Endothelial cell of umbilical vein (primary cell): ENCODE results near the gene ITGB3. TPM values are rescaled to one million over a fixed set of nuclear protein-coding genes. Genes with fewer than 3 reads are reported as not detected.
A peak's percentile ranks its signal among the peaks of the same experiment; 100 is the strongest.

Source experiments
- BruUV-seq: library from RNA; stranded (reverse); fragments of 400-500 nt; replicated peaks from 2 replicates; lab custom pipeline; 2021; lab: Mats Ljungman, UMichigan
- CTCF ChIA-PET: fragments of 300-600, 350-600 bp; sonication (Branson Sonifier 250); formaldehyde crosslinking; loops from one replicate; lab custom pipeline; 2021; ENCODE audit warnings: antibody characterized with exemption, inconsistent platforms; lab: Charles Lee
- POLR2A ChIA-PET: fragments of 300-600, 350-600 bp; sonication (Branson Sonifier 250); formaldehyde crosslinking; loops from one replicate; lab custom pipeline; 2021; ENCODE audit warnings: antibody characterized with exemption, inconsistent platforms; lab: Charles Lee
- DNase-seq: peaks from one replicate; pipeline ENCODE4 v3.0.0-alpha.2; 2011; ENCODE audit warnings: low read depth, low spot score
- FAIRE-seq: peaks from 2 replicates; lab custom pipeline; 2011; peaks lifted over from hg19 to GRCh38; lab: Jason Lieb, UNC
- H2AFZ ChIP-seq: 2 replicates; pipeline ENCODE4 v1.6.0; 2012; ENCODE audit warnings: low read depth, low read length, control low read depth, inconsistent platforms
- H3K27ac ChIP-seq: 2 replicates; pipeline ENCODE4 v1.5.1; 2011; ENCODE audit warnings: low read depth, mild to moderate bottlenecking, control low read depth, low read length, moderate library complexity; ENCODE audit not compliant: insufficient read depth
- H3K27me3 ChIP-seq, 2 experiments: 2 replicates each; pipeline versions ENCODE4 v1.6.0 to v1.6.1; 2011; ENCODE audit warnings: low read length in 2 of 2, mixed read lengths in 1 of 2; ENCODE audit not compliant: control insufficient read depth in 2 of 2, insufficient read depth in 2 of 2
- H3K36me3 ChIP-seq, 2 experiments: 2 replicates in 1 of 2; 3 replicates in 1 of 2; pipeline ENCODE4 v1.5.1; 2011; ENCODE audit warnings: low read length in 2 of 2, mild to moderate bottlenecking in 1 of 2, moderate library complexity in 1 of 2; ENCODE audit not compliant: control insufficient read depth in 2 of 2, insufficient read depth in 2 of 2; ENCODE audit errors: extremely low read depth in 1 of 2
- H3K4me1 ChIP-seq: 3 replicates; pipeline ENCODE4 v1.5.1; 2011; ENCODE audit warnings: mild to moderate bottlenecking, low read length; ENCODE audit not compliant: control insufficient read depth, insufficient read depth; ENCODE audit errors: extremely low read depth
- H3K4me2 ChIP-seq: 2 replicates; pipeline ENCODE4 v1.6.1; 2011; ENCODE audit warnings: low read length, control low read depth, mixed read lengths; ENCODE audit not compliant: insufficient read depth
- H3K4me3 ChIP-seq, 3 experiments: fragments of 200-600 bp in 1 of 3; sonication (generic), shearing (Covaris generic) in 1 of 3; replicated peaks in 1 of 3; 2 replicates each; pipeline ENCODE4 v1.5.1; 2011 to 2016; ENCODE audit warnings: control low read depth in 3 of 3, low read length in 3 of 3, mild to moderate bottlenecking in 2 of 3, inconsistent platforms in 1 of 3, low read depth in 1 of 3, moderate library complexity in 1 of 3; ENCODE audit not compliant: insufficient read depth in 1 of 3
- H3K79me2 ChIP-seq: 2 replicates; pipeline ENCODE4 v1.6.0; 2012; ENCODE audit warnings: low read length, inconsistent platforms; ENCODE audit not compliant: control insufficient read depth, insufficient read depth
- H3K9ac ChIP-seq: replicated peaks from 2 replicates; pipeline ENCODE3; 2011; ENCODE audit warnings: low read length, control low read depth; ENCODE audit not compliant: insufficient read depth; ENCODE audit errors: extremely low read depth
- H3K9me1 ChIP-seq: replicated peaks from 3 replicates; pipeline ENCODE4 v1.6.0; 2011; ENCODE audit warnings: mild to moderate bottlenecking, low read length; ENCODE audit not compliant: control insufficient read depth, insufficient read depth; ENCODE audit errors: extremely low read depth
- H3K9me3 ChIP-seq: replicated peaks from 2 replicates; pipeline ENCODE4 v1.5.1; 2012; ENCODE audit warnings: low read length, inconsistent platforms; ENCODE audit not compliant: control insufficient read depth, insufficient read depth
- H4K20me1 ChIP-seq: replicated peaks from 2 replicates; pipeline ENCODE3; 2011; ENCODE audit warnings: mild to moderate bottlenecking, low read length; ENCODE audit not compliant: control insufficient read depth, insufficient read depth; ENCODE audit errors: extremely low read depth
- EZH2 ChIP-seq: IDR thresholded peaks from 2 replicates; pipeline ENCODE4 v1.6.1; 2012; ENCODE audit warnings: borderline replicate concordance, low read depth, mild to moderate bottlenecking, moderate library complexity, low read length, inconsistent platforms; ENCODE audit not compliant: severe bottlenecking
- FOS ChIP-seq: IDR thresholded peaks from 2 replicates; pipeline ENCODE4 v1.6.1; 2011; ENCODE audit warnings: mild to moderate bottlenecking, low read length, moderate library complexity, borderline replicate concordance; ENCODE audit not compliant: insufficient read depth
- GATA2 ChIP-seq: IDR thresholded peaks from 2 replicates; pipeline ENCODE4 v1.7.0; 2011; ENCODE audit warnings: low read depth, mild to moderate bottlenecking, moderate library complexity, mixed read lengths, low read length; ENCODE audit not compliant: insufficient read length, insufficient read depth
- JUN ChIP-seq: IDR thresholded peaks from 2 replicates; pipeline ENCODE4 v1.6.1; 2011; ENCODE audit warnings: borderline replicate concordance, low read depth; ENCODE audit not compliant: insufficient read length, insufficient read depth
- MYC ChIP-seq: IDR thresholded peaks from one replicate; pipeline ENCODE4 v1.6.1; 2011; ENCODE audit warnings: mild to moderate bottlenecking, low read depth, low read length
- POLR2A ChIP-seq: IDR thresholded peaks from 2 replicates; pipeline ENCODE4 v1.6.1; 2012; ENCODE audit warnings: low read depth, mild to moderate bottlenecking, control low read depth, low read length
- POLR2AphosphoS5 ChIP-seq: IDR thresholded peaks from 2 replicates; pipeline ENCODE4 v1.6.1; 2012; ENCODE audit warnings: low read depth, mild to moderate bottlenecking, control low read depth, low read length, moderate library complexity; ENCODE audit not compliant: insufficient read depth
- dilution Hi-C: fragments of 300-500 bp; cut with MboI; formaldehyde crosslinking; loops from one replicate; pipeline ENCODE4 v1.15.0; 2019; ENCODE audit warnings: low sequenced_read_pairs; ENCODE audit not compliant: extremely low pct_ligation_motif_present
- intact Hi-C: fragments of 100-400 bp; cut with micrococcal nuclease; formaldehyde crosslinking; loops from one replicate; pipeline ENCODE4 v1.10.0; 2022
- polyA plus RNA-seq, 4 experiments: library from polyadenylated mRNA; depleted of rRNA in 3 of 4; stranded (reverse) in 3 of 4; unstranded in 1 of 4; fragments of >200 nt; gene quantifications; 2 replicates each; pipeline versions ENCODE4 v1.2.1 to v1.2.3, GENCODE V29; 2011 to 2012; ENCODE audit warnings: missing spikeins in 1 of 4
- total RNA-seq: library from RNA; stranded (reverse); gene quantifications from 2 replicates; pipeline ENCODE4 v1.2.3, GENCODE V29; 2021
- TF ChIP-seq, protein P1 (sequence below), 2 donors: IDR thresholded peaks; 1 replicate in 1 of 2; 2 replicates in 1 of 2; pipeline ENCODE4 v1.5.1; 2011; ENCODE audit warnings: low read length in 2 of 2, mild to moderate bottlenecking in 2 of 2, moderate library complexity in 2 of 2, control low read depth in 1 of 2, inconsistent platforms in 1 of 2, low read depth in 1 of 2; ENCODE audit not compliant: insufficient read depth in 1 of 2; ENCODE audit errors: extremely low read depth in 1 of 2
- TF ChIP-seq, protein P2 (sequence below): IDR thresholded peaks from 2 replicates; pipeline ENCODE4 v1.6.1; 2011; ENCODE audit not compliant: insufficient read depth, insufficient read length

ITGB3 gene
- total and polyA plus RNA-seq, 2 donors (not counting 3 experiments of a cell fraction or from before 2014, with no cell fraction given): 55.8 to 60.0 TPM

DNA sequence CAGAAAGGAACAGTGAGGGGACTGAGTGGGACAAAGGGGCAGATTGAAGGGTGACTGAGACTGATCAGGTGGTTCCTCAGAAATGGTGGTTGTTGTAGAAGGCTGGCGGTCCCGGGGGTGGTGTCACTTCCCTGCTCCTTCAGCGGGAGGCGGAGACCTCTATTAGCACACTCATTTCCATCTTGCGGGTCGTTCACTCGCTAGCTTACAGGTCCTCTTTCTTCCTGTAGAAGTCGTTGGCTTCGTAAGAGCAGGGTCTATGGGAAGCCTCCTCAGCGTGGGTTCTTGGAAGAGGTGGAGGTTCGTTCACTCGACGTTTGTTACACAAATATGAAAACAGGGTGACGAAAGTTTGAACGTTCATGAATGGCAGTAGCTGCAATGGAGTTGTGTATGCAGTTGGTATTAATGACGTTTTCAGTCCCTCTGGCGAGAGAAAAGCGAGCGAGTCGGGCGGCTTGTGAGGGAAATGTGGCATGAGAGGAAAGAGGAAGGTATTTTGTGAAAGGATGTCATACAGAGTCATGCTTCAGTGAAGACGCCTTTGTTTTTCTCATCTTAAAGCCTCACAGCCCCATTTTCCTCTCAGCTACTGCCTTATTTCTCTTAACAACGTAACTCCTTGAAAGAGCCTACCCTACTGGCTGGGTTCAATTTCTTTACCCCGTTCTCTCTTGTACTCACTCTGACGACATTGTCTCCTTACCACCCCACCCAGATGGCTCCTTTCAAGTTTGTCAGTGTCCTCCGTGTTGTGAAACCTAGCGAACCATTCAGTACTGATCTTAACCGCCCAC, 70.8 kb downstream of the ITGB3 start:
- Histone ChIP-seq H3K9ac (peak overlapping the region; percentile 77), H3K27me3 (no peaks in the 10 kb centered on the region), H4K20me1 (no peaks in the 10 kb centered on the region), H3K36me3 (no peaks in the 10 kb centered on the region), H3K4me2 (peak overlapping the region; percentile 74), H3K9me1 (no peaks in the 10 kb centered on the region), H3K4me3 (peak overlapping the region; percentile 31 to 73 (median 52)), H3K9me3 (no peaks in the 10 kb centered on the region), H3K27ac (peak overlapping the region; percentile 53), H3K4me1 (peaks cover 15% of the 10 kb centered on the region), H2AFZ (peak overlapping the region; percentile 73), H3K79me2 (no peaks in the 10 kb centered on the region)
- ChIA-PET CTCF (interaction anchor here (1.1 to 2.7 kb wide), 6 partner anchors 9 to 291 kb away, joined by 4 to 14 read pairs (median 6); no protein-coding TSS in a partner anchor), POLR2A (interaction anchor here (1.4 kb wide), 1 partner anchor 9 kb away, joined by 5 read pairs; no protein-coding TSS in a partner anchor)
- DNase-seq: peak; percentile 87
- FAIRE-seq: peak; percentile 79
- dilution Hi-C loops (no loop called here), intact Hi-C loops (loop anchor here (5.0 kb wide), 1 partner anchor 293 kb away; no protein-coding TSS in a partner anchor)
- TF ChIP-seq, protein P1, sequence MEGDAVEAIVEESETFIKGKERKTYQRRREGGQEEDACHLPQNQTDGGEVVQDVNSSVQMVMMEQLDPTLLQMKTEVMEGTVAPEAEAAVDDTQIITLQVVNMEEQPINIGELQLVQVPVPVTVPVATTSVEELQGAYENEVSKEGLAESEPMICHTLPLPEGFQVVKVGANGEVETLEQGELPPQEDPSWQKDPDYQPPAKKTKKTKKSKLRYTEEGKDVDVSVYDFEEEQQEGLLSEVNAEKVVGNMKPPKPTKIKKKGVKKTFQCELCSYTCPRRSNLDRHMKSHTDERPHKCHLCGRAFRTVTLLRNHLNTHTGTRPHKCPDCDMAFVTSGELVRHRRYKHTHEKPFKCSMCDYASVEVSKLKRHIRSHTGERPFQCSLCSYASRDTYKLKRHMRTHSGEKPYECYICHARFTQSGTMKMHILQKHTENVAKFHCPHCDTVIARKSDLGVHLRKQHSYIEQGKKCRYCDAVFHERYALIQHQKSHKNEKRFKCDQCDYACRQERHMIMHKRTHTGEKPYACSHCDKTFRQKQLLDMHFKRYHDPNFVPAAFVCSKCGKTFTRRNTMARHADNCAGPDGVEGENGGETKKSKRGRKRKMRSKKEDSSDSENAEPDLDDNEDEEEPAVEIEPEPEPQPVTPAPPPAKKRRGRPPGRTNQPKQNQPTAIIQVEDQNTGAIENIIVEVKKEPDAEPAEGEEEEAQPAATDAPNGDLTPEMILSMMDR (IDR thresholded peaks at IDR 0.05; ENCODE audit: extremely low read depth in 1 of 2, insufficient read depth in 1 of 2, low read depth in 1 of 2, low read length in 2 of 2): no peak
- TF ChIP-seq POLR2A: peak; percentile 83
- TSS peak; percentile 97 for BruUV-seq

GRCh38 chr17:47325176-47325575, 71.5 kb downstream of the ITGB3 start:
- no peak for FAIRE-seq
- dilution Hi-C loops (no loop called here), intact Hi-C loops (no loop called here)
- no TSS peak for BruUV-seq
- Histone ChIP-seq H3K27me3 (no peaks in the 10 kb centered on the region), H3K27ac (no peak overlapping the region), H3K9ac (no peak overlapping the region), H3K79me2 (no peaks in the 10 kb centered on the region), H3K9me1 (no peaks in the 10 kb centered on the region), H3K4me2 (no peak overlapping the region), H4K20me1 (no peaks in the 10 kb centered on the region), H3K4me3 (no peak overlapping the region), H2AFZ (no peak overlapping the region), H3K9me3 (no peaks in the 10 kb centered on the region), H3K4me1 (peaks cover 11% of the 10 kb centered on the region), H3K36me3 (no peaks in the 10 kb centered on the region)
- no peak for DNase-seq
- TF ChIP-seq, protein P2, sequence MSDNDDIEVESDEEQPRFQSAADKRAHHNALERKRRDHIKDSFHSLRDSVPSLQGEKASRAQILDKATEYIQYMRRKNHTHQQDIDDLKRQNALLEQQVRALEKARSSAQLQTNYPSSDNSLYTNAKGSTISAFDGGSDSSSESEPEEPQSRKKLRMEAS: no peak
- TF ChIP-seq FOS (no peak), POLR2AphosphoS5 (no peak), EZH2 (no peak), POLR2A (no peak), JUN (no peak), MYC (no peak), GATA2 (no peak)
- TF ChIP-seq, protein P1 (IDR thresholded peaks at IDR 0.05; ENCODE audit: extremely low read depth in 1 of 2, insufficient read depth in 1 of 2, low read depth in 1 of 2, low read length in 2 of 2): no peak
- ChIA-PET POLR2A (no interaction called here), CTCF (interaction anchor here (1.8 to 2.7 kb wide), 3 partner anchors 10 to 291 kb away, joined by 6 to 14 read pairs (median 8); no protein-coding TSS in a partner anchor)
